HEK293 (cell line): ENCODE results near the gene EIF2B2.

ENCODE experiments used
- BCL11A ChIP-seq: fragments of 450-650 bp; formaldehyde crosslinking; IDR thresholded peaks from 2 replicates; pipeline ENCODE4 v1.5.1; 2016; ENCODE audit warnings: low read depth, missing biosample characterization, missing genetic modification characterization
- CTCF ChIP-seq: fragments of 450-650 bp; formaldehyde crosslinking; IDR thresholded peaks from 2 replicates; pipeline ENCODE4 v1.5.1; 2016; ENCODE audit warnings: missing biosample characterization, missing genetic modification characterization
- PRDM4 ChIP-seq: fragments of 450-650 bp; formaldehyde crosslinking; IDR thresholded peaks from 2 replicates; pipeline ENCODE4 v1.5.1; 2017; ENCODE audit warnings: missing biosample characterization, missing genetic modification characterization
- REST ChIP-seq: fragments of 450-650 bp; formaldehyde crosslinking; IDR thresholded peaks from 2 replicates; pipeline ENCODE4 v1.5.1; 2016; ENCODE audit warnings: missing biosample characterization, missing genetic modification characterization
- ZBTB1 ChIP-seq: fragments of 450-650 bp; formaldehyde crosslinking; IDR thresholded peaks from 2 replicates; pipeline ENCODE4 v1.5.1; 2016; ENCODE audit warnings: missing biosample characterization, missing genetic modification characterization
- ZNF24 ChIP-seq: fragments of 450-650 bp; formaldehyde crosslinking; IDR thresholded peaks from 2 replicates; pipeline ENCODE4 v1.5.1; 2016; ENCODE audit warnings: missing biosample characterization, missing genetic modification characterization
- ZNF274 ChIP-seq, 2 experiments: fragments of 200-500 bp in 1 of 2; fragments of 450-650 bp in 1 of 2; sonication (Bioruptor generic) in 1 of 2; formaldehyde crosslinking in 1 of 2; IDR thresholded peaks; 2 replicates each; pipeline versions ENCODE4 v1.5.1 to v1.6.1; 2014 to 2016; ENCODE audit warnings: borderline replicate concordance in 1 of 2, inconsistent platforms in 1 of 2, low read length in 1 of 2, missing biosample characterization in 1 of 2, missing genetic modification characterization in 1 of 2
- ZNF76 ChIP-seq: fragments of 450-650 bp; formaldehyde crosslinking; IDR thresholded peaks from 2 replicates; pipeline ENCODE4; 2016; ENCODE audit warnings: low read depth, missing biosample characterization, missing genetic modification characterization, borderline replicate concordance
- ZSCAN16 ChIP-seq: fragments of 450-650 bp; formaldehyde crosslinking; IDR thresholded peaks from 2 replicates; pipeline ENCODE4 v1.5.1; 2016; ENCODE audit warnings: missing biosample characterization, missing genetic modification characterization
- ZSCAN18 ChIP-seq: fragments of 450-650 bp; formaldehyde crosslinking; IDR thresholded peaks from 2 replicates; pipeline ENCODE4 v1.5.1; 2016; ENCODE audit warnings: missing biosample characterization, missing genetic modification characterization
- ZSCAN4 ChIP-seq: fragments of 450-650 bp; formaldehyde crosslinking; IDR thresholded peaks from 2 replicates; pipeline ENCODE4 v1.5.1; 2017; ENCODE audit warnings: missing biosample characterization, missing genetic modification characterization

- TF ChIP-seq ZBTB1 (no peak), ZNF76 (no peak), ZSCAN18 (no peak), CTCF (no peak), BCL11A (tag by site-specific recombination) (no peak), PRDM4 (no peak), ZSCAN4 (no peak), ZNF274 (IDR thresholded peaks at IDR 0.05; ENCODE audit: low read length) (no peak), ZNF274 (tag by site-specific recombination; IDR thresholded peaks at IDR 0.05; ENCODE audit: borderline replicate concordance) (no peak), ZSCAN16 (tag by site-specific recombination) (no peak), ZNF24 (no peak), REST (tag by site-specific recombination) (no peak)
Measured at GRCh38 chr14:74965486-74966153, 37.1 kb upstream of the EIF2B2 start.
